Ascending aorta (tissue), 2 donors: ENCODE data around the gene PRMT7. TPM values are rescaled to one million over a fixed set of nuclear protein-coding genes. Genes with fewer than 3 reads are reported as not detected.

ENCODE experiments used
- DNase-seq, 2 donors: peaks; one replicate each; pipeline ENCODE4 v3.0.0-alpha.2; 2019; ENCODE audit warnings: low spot score in 2 of 2
- H3K27ac ChIP-seq, 2 donors: fragments of 200-600 bp; sonication (generic); one replicate each; pipeline ENCODE4 v1.5.1; 2016 to 2017; ENCODE audit warnings: mild to moderate bottlenecking in 1 of 2
- H3K27me3 ChIP-seq: fragments of 200-600 bp; sonication (generic); one replicate; pipeline ENCODE4 v1.5.1; 2017
- H3K36me3 ChIP-seq, 2 donors: fragments of 200-600 bp; sonication (generic); one replicate each; pipeline ENCODE4 v1.5.1; 2016
- H3K4me1 ChIP-seq, 2 donors: fragments of 200-600 bp; sonication (generic); one replicate each; pipeline ENCODE4 v1.5.1; 2016 to 2017; ENCODE audit warnings: mild to moderate bottlenecking in 1 of 2
- H3K4me3 ChIP-seq, 2 donors: fragments of 200-600 bp; sonication (generic); one replicate each; pipeline ENCODE4 v1.5.1; 2016 to 2017; ENCODE audit warnings: mild to moderate bottlenecking in 1 of 2
- H3K9me3 ChIP-seq, 2 donors: fragments of 200-600 bp; sonication (generic); one replicate each; pipeline ENCODE4 v1.5.1; 2016
- intact Hi-C: fragments of 100-400 bp; cut with DNase I; formaldehyde crosslinking; loops from one replicate; pipeline ENCODE4 v1.15.1; 2023
- total RNA-seq: library from RNA; depleted of rRNA; stranded (reverse); fragments of >200 nt; gene quantifications from one replicate; pipeline ENCODE4 v1.1.0, GENCODE V29; 2016
- TF ChIP-seq, protein P1 (sequence below), 3 experiments: fragments of 200-600 bp in 2 of 3; fragments of 450-650 bp in 1 of 3; sonication (generic) in 2 of 3; IDR thresholded peaks; one replicate each; pipeline ENCODE4 v1.5.1; 2016 to 2019; ENCODE audit warnings: antibody characterized with exemption in 3 of 3, mild to moderate bottlenecking in 1 of 3, moderate library complexity in 1 of 3

PRMT7 gene
- total RNA-seq, 1 donor from 2014 or later, result 25.1 TPM

DNA sequence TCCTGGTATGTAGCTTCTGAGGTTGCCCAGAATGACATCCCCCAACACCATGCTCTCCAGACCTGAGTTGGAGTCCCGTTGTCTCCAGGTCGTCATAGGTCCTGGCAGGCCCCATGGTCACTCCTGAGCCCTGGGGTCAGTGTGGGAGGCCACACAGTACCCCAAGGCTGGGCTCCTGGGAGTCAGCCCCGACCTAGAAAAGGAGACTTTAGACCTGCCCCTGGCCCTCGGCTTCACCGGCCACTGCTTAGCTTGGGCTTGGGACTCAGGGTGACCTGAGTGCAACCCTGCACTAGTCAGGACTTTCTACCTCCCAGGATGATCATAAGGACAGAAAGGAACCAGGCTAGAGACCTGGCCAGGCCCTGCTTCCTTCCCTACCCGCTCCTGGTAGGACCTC, 65.8 kb downstream of the PRMT7 start:
- no peak overlapping the region for H3K4me3 ChIP-seq
- H3K36me3 ChIP-seq, result no peaks in the 10 kb centered on the region
- intact Hi-C loops, result no loop called here
- no peaks in the 10 kb centered on the region for H3K9me3 ChIP-seq
- no peak overlapping the region for H3K27ac ChIP-seq
- no peaks in the 10 kb centered on the region for H3K27me3 ChIP-seq
- TF ChIP-seq, protein P1, sequence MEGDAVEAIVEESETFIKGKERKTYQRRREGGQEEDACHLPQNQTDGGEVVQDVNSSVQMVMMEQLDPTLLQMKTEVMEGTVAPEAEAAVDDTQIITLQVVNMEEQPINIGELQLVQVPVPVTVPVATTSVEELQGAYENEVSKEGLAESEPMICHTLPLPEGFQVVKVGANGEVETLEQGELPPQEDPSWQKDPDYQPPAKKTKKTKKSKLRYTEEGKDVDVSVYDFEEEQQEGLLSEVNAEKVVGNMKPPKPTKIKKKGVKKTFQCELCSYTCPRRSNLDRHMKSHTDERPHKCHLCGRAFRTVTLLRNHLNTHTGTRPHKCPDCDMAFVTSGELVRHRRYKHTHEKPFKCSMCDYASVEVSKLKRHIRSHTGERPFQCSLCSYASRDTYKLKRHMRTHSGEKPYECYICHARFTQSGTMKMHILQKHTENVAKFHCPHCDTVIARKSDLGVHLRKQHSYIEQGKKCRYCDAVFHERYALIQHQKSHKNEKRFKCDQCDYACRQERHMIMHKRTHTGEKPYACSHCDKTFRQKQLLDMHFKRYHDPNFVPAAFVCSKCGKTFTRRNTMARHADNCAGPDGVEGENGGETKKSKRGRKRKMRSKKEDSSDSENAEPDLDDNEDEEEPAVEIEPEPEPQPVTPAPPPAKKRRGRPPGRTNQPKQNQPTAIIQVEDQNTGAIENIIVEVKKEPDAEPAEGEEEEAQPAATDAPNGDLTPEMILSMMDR (IDR thresholded peaks at IDR 0.05), result no peak
- DNase-seq, result no peak
- no peaks in the 10 kb centered on the region for H3K4me1 ChIP-seq

DNA sequence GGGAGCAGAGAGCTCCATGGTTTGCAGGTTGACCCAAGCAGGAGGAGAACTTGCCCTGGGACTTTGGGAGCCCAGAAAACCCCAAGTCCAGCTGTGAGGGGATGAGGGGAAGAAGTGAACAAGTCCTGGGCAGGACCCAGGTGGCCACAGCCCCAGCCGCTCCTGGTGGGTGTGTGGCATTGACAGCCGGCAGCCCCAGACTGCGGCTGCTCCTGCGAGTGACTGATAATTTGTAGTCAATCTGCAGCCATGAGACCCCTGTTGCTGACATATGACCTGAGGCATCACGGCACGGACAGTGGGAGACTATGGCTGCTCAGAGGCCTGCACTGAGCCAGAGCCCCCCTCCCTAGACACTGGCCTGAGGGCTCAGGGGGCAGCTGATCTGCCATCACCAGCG, 66.4 kb downstream of the PRMT7 start:
- Histone ChIP-seq H3K9me3 (no peaks in the 10 kb centered on the region), H3K36me3 (no peaks in the 10 kb centered on the region), H3K4me3 (no peak overlapping the region), H3K27ac (no peak overlapping the region), H3K4me1 (no peaks in the 10 kb centered on the region), H3K27me3 (no peaks in the 10 kb centered on the region)
- TF ChIP-seq, protein P1 (IDR thresholded peaks at IDR 0.05), result no peak
- DNase-seq, result no peak
- intact Hi-C loops, result no loop called here

DNA sequence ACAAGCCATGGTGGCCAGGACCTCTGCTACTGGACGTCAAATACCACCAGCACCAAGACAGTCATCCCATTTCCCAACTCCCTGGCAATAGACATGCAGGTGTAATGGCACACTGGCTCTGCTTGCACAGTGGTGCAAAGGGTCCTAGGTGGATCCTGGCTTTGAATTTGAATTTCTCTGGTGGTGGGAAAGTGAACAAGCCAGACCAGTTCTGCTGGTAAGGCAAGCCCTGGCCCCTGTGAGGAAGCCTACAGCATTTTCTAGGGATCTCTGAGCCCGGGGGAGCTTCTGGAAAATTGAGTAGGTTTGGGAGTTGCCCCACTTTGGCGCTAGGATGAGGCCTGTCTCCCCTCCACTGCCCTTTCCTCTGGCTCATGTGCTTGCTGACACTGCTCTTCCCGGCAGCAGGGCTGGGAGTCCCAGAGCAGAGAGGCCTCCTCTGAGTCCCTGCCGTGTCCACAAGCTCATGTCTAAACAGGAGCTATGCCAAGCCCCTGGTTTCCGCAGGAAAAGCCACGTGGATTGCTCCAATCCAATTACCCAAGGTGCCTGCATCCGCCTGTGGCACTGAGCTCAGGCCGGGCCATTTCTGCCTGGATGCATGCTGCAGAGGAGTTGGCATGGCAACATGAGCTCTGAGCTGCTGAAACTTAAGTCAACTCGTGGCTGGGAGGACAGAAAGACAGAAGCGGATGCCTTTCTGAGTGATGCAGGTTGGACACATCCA, 67.0 kb downstream of the PRMT7 start:
- intact Hi-C loops, result no loop called here
- no peaks in the 10 kb centered on the region for H3K9me3 ChIP-seq
- H3K36me3 ChIP-seq, result no peaks in the 10 kb centered on the region
- TF ChIP-seq, protein P1 (IDR thresholded peaks at IDR 0.05), result no peak
- DNase-seq, result no peak
- H3K27me3 ChIP-seq, result no peaks in the 10 kb centered on the region
- H3K4me3 ChIP-seq, result no peak overlapping the region
- H3K4me1 ChIP-seq, result no peaks in the 10 kb centered on the region
- H3K27ac ChIP-seq, result no peak overlapping the region

DNA sequence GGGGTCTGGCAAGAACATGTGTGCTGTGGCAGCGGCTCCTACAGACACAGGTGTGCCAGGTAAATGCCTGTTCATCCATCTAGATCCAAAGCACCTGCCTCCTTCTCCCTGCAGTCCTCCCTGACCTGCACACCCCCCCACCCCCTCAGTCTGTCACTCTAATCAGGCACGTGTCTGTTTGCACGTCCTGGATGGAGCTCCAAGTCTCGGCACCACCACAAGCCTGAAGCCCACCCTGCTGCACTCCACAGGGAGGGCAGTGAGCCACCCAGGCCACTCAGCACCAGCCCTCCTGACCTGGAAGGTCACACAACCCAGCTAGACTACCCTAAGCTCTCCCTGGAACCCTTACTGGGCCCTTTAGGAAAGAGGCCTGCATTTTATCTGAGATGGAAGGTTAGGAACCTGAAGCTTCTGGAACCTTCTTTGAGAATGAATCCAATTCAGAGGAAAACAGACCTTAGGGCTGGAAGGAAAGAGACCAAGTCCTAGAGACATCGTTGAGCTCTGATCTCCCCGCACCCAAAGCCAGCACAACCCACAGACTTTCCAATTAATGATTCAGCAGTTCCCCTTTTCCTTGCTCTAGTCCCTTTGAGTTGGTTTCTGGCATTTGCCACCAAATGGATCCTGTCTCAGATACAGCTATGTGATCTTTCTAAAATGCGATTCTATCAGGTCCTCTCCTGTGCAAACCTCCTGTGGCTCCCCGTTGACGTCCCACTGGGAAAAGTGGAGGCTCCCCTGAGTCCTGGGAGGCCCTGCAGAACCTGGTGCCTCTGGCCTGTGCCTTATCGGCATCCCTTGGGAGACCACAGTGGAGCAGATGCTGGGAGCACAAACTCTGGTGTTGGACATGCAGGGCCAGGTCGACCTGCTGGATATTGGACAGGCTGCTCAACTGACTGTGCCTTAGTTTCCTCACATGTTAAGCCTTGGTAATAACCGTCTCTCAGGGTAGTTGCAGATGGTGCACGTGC, 67.9 kb downstream of the PRMT7 start:
- DNase-seq, result no peak
- TF ChIP-seq, protein P1 (IDR thresholded peaks at IDR 0.05), result no peak
- intact Hi-C loops, result no loop called here
- Histone ChIP-seq H3K36me3 (no peaks in the 10 kb centered on the region), H3K27me3 (no peaks in the 10 kb centered on the region), H3K4me1 (no peaks in the 10 kb centered on the region), H3K9me3 (no peaks in the 10 kb centered on the region), H3K27ac (no peak overlapping the region), H3K4me3 (no peak overlapping the region)

DNA sequence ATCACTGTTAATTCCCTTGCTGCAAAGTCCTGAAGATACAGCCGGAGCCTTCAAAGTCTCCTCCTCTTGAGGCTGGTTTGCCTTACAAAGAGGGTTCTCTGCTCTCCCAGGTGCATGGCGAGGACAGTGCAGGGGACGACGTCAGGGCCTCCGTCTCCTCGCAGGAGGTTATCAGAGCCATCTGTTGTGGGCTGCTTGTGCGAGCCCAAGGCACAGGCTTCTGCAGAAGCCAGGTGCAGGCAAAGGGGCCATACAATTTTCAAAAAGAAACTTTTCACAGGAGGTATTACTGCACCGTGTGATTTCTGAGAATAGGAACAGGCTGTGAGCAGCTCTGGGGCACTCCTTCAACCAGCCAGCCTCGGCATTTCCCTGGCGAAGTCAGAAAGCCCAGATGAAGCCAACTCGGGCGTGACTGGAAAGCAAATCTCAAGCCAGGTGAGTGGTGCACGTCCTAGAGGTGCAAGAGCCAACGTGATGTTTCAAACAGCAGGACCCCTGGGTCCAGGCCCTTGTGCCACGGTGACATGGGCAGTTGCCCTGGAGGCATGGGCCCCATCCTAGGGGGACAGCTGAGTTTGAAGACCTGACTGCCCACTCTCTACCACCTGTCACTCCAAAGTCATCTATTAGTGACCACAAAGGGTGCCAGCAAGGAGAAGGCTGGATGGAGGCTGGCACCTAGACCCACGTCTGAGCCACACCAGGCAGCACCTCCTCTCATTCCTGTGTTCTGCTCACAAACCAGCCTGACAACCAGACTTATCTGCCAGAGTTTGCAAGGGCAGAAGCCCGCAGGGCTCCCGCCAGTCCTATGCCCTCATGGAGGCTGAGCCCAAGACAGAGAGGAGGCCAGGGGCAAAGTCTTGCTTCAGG, 68.9 kb downstream of the PRMT7 start:
- Histone ChIP-seq H3K4me3 (no peak overlapping the region), H3K27me3 (no peaks in the 10 kb centered on the region), H3K36me3 (no peaks in the 10 kb centered on the region), H3K9me3 (no peaks in the 10 kb centered on the region), H3K4me1 (no peaks in the 10 kb centered on the region), H3K27ac (no peak overlapping the region)
- intact Hi-C loops, result no loop called here
- DNase-seq, result no peak
- TF ChIP-seq, protein P1 (IDR thresholded peaks at IDR 0.05), result no peak
